H1 (cell line): ENCODE results near the gene SLC2A4. TPM values are rescaled to one million over a fixed set of nuclear protein-coding genes. Genes with fewer than 3 reads are reported as not detected.

ENCODE experiments used
- NRF1 ChIP-seq: IDR thresholded peaks from 2 replicates; pipeline ENCODE4 v1.6.1; 2011; ENCODE audit warnings: mild to moderate bottlenecking, low read depth, low read length, improper control_type of control experiment
- SAP30 ChIP-seq: fragments of 300-600 bp; sonication (generic); IDR thresholded peaks from 2 replicates; pipeline ENCODE4 v1.7.1; 2012; ENCODE audit warnings: low read length, moderate library complexity, mild to moderate bottlenecking, inconsistent platforms; ENCODE audit not compliant: insufficient read depth, insufficient replicate concordance
- TCF12 ChIP-seq: IDR thresholded peaks from 2 replicates; pipeline ENCODE4 v1.6.1; 2011; ENCODE audit warnings: low read depth, mild to moderate bottlenecking, low read length
- polyA plus RNA-seq, 7 experiments: library from polyadenylated mRNA; depleted of rRNA in 3 of 7; stranded (reverse) in 5 of 7; unstranded in 2 of 7; fragments of >200 nt in 5 of 7; fragments of 200-250 nt in 2 of 7; gene quantifications; 1 replicate in 5 of 7; 2 replicates in 1 of 7; 4 replicates in 1 of 7; pipeline versions ENCODE4 v1.2.1 to v1.2.3, GENCODE V29; 2011 to 2013; ENCODE audit warnings: missing spikeins in 2 of 7, mixed read lengths in 2 of 7
- total RNA-seq: library from RNA; stranded (reverse); fragmentation: NEBNext Ultra II Directional; extraction: Animal tissue kit (Norgen Biotek cat#: 25700); gene quantifications from 2 replicates; pipeline ENCODE4 v1.2.1, GENCODE V29; 2021
- TF ChIP-seq, protein P1 (sequence below): fragments of 300-600 bp; sonication (generic); IDR thresholded peaks from 2 replicates; pipeline ENCODE4 v1.7.1; 2012; ENCODE audit warnings: low read length, moderate library complexity, mild to moderate bottlenecking, inconsistent platforms; ENCODE audit not compliant: insufficient replicate concordance

Gene SLC2A4
- total and polyA plus RNA-seq, 2 of the 8 experiments (the other 6 are each of a cell fraction or from before 2014, with no cell fraction given): 5.7 to 6.9 TPM

DNA sequence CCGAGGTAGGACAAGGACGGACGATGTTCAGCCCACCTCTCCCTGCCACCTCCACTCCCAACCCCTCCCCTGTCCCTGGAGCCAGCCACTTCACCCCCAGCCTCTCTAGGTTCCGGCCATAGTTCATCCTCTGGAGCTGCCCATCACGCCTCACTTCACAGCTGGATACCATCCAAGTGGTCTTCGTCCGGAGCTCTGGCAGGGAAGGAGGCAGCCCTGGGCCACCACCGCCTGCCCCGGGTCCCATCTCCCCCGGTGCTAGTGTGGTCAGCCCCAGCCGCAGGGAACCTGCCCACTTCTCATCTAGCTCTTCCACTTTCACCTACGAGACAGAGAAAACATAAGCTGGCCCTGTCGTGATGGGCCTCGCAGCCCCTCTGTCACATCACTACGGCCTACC, 39.9 kb downstream of the SLC2A4 start (continued):
- TF ChIP-seq, protein P1, sequence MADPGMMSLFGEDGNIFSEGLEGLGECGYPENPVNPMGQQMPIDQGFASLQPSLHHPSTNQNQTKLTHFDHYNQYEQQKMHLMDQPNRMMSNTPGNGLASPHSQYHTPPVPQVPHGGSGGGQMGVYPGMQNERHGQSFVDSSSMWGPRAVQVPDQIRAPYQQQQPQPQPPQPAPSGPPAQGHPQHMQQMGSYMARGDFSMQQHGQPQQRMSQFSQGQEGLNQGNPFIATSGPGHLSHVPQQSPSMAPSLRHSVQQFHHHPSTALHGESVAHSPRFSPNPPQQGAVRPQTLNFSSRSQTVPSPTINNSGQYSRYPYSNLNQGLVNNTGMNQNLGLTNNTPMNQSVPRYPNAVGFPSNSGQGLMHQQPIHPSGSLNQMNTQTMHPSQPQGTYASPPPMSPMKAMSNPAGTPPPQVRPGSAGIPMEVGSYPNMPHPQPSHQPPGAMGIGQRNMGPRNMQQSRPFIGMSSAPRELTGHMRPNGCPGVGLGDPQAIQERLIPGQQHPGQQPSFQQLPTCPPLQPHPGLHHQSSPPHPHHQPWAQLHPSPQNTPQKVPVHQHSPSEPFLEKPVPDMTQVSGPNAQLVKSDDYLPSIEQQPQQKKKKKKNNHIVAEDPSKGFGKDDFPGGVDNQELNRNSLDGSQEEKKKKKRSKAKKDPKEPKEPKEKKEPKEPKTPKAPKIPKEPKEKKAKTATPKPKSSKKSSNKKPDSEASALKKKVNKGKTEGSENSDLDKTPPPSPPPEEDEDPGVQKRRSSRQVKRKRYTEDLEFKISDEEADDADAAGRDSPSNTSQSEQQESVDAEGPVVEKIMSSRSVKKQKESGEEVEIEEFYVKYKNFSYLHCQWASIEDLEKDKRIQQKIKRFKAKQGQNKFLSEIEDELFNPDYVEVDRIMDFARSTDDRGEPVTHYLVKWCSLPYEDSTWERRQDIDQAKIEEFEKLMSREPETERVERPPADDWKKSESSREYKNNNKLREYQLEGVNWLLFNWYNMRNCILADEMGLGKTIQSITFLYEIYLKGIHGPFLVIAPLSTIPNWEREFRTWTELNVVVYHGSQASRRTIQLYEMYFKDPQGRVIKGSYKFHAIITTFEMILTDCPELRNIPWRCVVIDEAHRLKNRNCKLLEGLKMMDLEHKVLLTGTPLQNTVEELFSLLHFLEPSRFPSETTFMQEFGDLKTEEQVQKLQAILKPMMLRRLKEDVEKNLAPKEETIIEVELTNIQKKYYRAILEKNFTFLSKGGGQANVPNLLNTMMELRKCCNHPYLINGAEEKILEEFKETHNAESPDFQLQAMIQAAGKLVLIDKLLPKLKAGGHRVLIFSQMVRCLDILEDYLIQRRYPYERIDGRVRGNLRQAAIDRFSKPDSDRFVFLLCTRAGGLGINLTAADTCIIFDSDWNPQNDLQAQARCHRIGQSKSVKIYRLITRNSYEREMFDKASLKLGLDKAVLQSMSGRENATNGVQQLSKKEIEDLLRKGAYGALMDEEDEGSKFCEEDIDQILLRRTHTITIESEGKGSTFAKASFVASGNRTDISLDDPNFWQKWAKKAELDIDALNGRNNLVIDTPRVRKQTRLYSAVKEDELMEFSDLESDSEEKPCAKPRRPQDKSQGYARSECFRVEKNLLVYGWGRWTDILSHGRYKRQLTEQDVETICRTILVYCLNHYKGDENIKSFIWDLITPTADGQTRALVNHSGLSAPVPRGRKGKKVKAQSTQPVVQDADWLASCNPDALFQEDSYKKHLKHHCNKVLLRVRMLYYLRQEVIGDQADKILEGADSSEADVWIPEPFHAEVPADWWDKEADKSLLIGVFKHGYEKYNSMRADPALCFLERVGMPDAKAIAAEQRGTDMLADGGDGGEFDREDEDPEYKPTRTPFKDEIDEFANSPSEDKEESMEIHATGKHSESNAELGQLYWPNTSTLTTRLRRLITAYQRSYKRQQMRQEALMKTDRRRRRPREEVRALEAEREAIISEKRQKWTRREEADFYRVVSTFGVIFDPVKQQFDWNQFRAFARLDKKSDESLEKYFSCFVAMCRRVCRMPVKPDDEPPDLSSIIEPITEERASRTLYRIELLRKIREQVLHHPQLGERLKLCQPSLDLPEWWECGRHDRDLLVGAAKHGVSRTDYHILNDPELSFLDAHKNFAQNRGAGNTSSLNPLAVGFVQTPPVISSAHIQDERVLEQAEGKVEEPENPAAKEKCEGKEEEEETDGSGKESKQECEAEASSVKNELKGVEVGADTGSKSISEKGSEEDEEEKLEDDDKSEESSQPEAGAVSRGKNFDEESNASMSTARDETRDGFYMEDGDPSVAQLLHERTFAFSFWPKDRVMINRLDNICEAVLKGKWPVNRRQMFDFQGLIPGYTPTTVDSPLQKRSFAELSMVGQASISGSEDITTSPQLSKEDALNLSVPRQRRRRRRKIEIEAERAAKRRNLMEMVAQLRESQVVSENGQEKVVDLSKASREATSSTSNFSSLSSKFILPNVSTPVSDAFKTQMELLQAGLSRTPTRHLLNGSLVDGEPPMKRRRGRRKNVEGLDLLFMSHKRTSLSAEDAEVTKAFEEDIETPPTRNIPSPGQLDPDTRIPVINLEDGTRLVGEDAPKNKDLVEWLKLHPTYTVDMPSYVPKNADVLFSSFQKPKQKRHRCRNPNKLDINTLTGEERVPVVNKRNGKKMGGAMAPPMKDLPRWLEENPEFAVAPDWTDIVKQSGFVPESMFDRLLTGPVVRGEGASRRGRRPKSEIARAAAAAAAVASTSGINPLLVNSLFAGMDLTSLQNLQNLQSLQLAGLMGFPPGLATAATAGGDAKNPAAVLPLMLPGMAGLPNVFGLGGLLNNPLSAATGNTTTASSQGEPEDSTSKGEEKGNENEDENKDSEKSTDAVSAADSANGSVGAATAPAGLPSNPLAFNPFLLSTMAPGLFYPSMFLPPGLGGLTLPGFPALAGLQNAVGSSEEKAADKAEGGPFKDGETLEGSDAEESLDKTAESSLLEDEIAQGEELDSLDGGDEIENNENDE: no peak
- no peak for TF ChIP-seq SAP30
- no peak for TF ChIP-seq TCF12
- TF ChIP-seq NRF1: no peak
